Ovary (tissue), 9 donors: Measurements from ENCODE around the gene DQX1. TPM values are rescaled to one million over a fixed set of nuclear protein-coding genes. Genes with fewer than 3 reads are reported as not detected.

Experiments
- DNase-seq, 5 donors: peaks; one replicate each; pipeline ENCODE4 v3.0.0-alpha.2; 2019 to 2020
- H3K27ac ChIP-seq, 2 donors: fragments of 200-600 bp; one replicate each; pipeline versions ENCODE4 v1.5.1 to v1.8.0; 2019 to 2022
- H3K27me3 ChIP-seq: fragments of 200-600 bp; one replicate; pipeline ENCODE4 v1.8.0; 2022
- H3K36me3 ChIP-seq: fragments of 200-600 bp; sonication (generic); one replicate; pipeline ENCODE4 v1.5.1; 2019
- H3K4me1 ChIP-seq: one replicate; pipeline ENCODE4 v1.8.1; 2013; ENCODE audit warnings: mild to moderate bottlenecking, moderate library complexity; ENCODE audit not compliant: insufficient read depth
- H3K4me3 ChIP-seq: fragments of 200-600 bp; sonication (generic); one replicate; pipeline ENCODE4 v1.5.1; 2017
- H3K9me3 ChIP-seq, 2 donors: fragments of 200-600 bp in 1 of 2; sonication (generic) in 1 of 2; one replicate each; pipeline versions ENCODE4 v1.5.1 to v1.8.1; 2013 to 2019; ENCODE audit warnings: mild to moderate bottlenecking in 1 of 2, moderate library complexity in 1 of 2
- EP300 ChIP-seq: sonication (generic); formaldehyde crosslinking; IDR thresholded peaks from one replicate; pipeline ENCODE4 v1.6.1; 2017; ENCODE audit warnings: antibody characterized with exemption
- POLR2A ChIP-seq: fragments of 450-650 bp; IDR thresholded peaks from one replicate; pipeline ENCODE4 v1.6.1; 2017; ENCODE audit warnings: antibody characterized with exemption, mild to moderate bottlenecking, moderate library complexity
- WGBS, 3 donors: extraction: QIAGEN DNeasy Blood & Tissue Kit in 1 of 3; methylation state at CpG; one replicate each; pipeline versions ENCODE4 v1.1.5 to v1.1.7; 2013 to 2017; 5-methylcytosine and 5-hydroxymethylcytosine counted together
- intact Hi-C, 4 donors: fragments of 100-400 bp; cut with DNase I; formaldehyde crosslinking; loops; one replicate each; pipeline versions ENCODE4 v1.11.0 to v1.15.1; 2022 to 2023
- polyA plus RNA-seq, 2 donors: library from polyadenylated mRNA; stranded (reverse); fragments of 200-250 nt in 1 of 2; fragments of 350-450 nt in 1 of 2; fragmentation: Illumina TruSeq in 1 of 2; extraction: RNeasy Lipid Tissue Mini Kit (QIAGEN cat#74804) in 1 of 2; gene quantifications; one replicate each; pipeline ENCODE4 v1.2.3, GENCODE V29; 2013 to 2014
- total RNA-seq, 7 donors: library from RNA; depleted of rRNA in 2 of 7; stranded (reverse); fragments of >200 nt in 2 of 7; fragmentation: NEBNext Ultra II Directional in 3 of 7; extraction: Animal tissue kit (Norgen Biotek cat#: 25700) in 3 of 7; gene quantifications; one replicate each; pipeline versions ENCODE4 v1.1.0 to v1.2.4, GENCODE V29; 2016 to 2023
- TF ChIP-seq, protein P1 (sequence below), 3 donors: fragments of 450-650 bp in 2 of 3; fragments of 200-600 bp in 1 of 3; IDR thresholded peaks; one replicate each; pipeline versions ENCODE4 v1.5.1 to v1.8.0; 2016 to 2022; ENCODE audit warnings: antibody characterized with exemption in 3 of 3, mild to moderate bottlenecking in 1 of 3
- donor health status: DM: no; HTN: no; CAD: no; lungs with moderate emphysema.
- donor health status: DM: no; HTN: no; CAD: no.
- donor health status: Bipolar disorder and iron deficiency.
- donor health status: DM: yes; HTN: yes; CAD: no.
- donor health status: DM: no; HTN: no; CAD: no.
- donor health status: DM: yes; HTN: yes; CAD: no.

Gene DQX1
- total and polyA plus RNA-seq, 9 donors = 0.06 to 1.1 (median 0.22) TPM; not detected in 5

DNA sequence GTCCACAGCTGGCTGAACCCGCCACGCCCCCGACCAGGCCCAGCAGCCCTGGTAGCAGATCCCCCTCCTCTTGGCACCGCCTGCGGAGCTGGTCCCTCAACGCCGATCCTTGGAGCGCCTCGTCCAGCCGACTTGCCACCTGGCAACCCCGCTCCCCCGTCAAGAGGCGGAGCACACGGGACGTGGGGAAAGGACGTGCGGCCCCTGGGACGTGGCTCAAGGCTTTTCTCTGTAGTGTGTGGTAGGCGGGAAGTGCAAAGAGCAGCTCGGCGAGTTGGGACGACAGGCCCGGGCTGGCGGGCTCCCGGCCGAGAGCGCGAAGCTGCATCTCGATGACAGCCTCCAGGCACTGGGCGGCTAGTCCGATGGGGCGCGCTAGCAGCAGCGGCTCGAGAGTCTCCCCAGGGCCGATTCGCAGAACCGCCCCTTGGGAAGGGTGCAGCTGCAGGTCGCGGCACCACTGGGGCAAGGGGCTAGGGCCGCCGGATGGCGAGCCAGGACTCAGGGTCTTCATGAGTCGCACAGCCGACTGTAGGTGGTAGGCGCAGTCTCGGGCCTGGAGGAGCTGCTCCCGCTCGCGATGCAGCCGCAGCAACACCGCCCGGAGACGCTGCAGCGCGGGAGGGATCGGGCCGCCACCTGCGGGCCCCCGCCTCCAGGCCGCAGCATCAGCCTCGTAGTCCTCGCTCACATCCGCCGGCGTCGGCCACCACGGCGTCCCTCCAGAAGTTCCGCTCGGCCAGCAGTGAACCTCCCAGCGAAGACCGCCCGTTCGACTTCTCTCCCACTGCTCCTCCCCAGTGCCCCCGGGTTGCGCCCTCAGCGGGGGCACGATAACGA lies 43.9 kb downstream of the DQX1 start:
- H3K9me3 ChIP-seq = no peaks in the 10 kb centered on the region
- intact Hi-C loops = loop anchor here in 2 of 4 donors (5.0 kb wide), 2 partner anchors 50 to 105 kb away; no protein-coding TSS in a partner anchor
- peak overlapping the region; percentile 86 to 87 for H3K27ac ChIP-seq
- WGBS, 3 donors = 0 to 1% (median 1%) methylated on average over 62 to 80 of the region's 80 CpGs
- DNase-seq = peak in 2 of 5 donors; percentile 48 to 56
- no peaks in the 10 kb centered on the region for H3K36me3 ChIP-seq
- H3K4me1 ChIP-seq = peaks cover 8% of the 10 kb centered on the region
- TF ChIP-seq, protein P1, sequence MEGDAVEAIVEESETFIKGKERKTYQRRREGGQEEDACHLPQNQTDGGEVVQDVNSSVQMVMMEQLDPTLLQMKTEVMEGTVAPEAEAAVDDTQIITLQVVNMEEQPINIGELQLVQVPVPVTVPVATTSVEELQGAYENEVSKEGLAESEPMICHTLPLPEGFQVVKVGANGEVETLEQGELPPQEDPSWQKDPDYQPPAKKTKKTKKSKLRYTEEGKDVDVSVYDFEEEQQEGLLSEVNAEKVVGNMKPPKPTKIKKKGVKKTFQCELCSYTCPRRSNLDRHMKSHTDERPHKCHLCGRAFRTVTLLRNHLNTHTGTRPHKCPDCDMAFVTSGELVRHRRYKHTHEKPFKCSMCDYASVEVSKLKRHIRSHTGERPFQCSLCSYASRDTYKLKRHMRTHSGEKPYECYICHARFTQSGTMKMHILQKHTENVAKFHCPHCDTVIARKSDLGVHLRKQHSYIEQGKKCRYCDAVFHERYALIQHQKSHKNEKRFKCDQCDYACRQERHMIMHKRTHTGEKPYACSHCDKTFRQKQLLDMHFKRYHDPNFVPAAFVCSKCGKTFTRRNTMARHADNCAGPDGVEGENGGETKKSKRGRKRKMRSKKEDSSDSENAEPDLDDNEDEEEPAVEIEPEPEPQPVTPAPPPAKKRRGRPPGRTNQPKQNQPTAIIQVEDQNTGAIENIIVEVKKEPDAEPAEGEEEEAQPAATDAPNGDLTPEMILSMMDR (IDR thresholded peaks at IDR 0.05) = no peak
- TF ChIP-seq POLR2A = no peak
- TF ChIP-seq EP300 = no peak
- no peaks in the 10 kb centered on the region for H3K27me3 ChIP-seq
- peak overlapping the region; percentile 48 for H3K4me3 ChIP-seq

DNA sequence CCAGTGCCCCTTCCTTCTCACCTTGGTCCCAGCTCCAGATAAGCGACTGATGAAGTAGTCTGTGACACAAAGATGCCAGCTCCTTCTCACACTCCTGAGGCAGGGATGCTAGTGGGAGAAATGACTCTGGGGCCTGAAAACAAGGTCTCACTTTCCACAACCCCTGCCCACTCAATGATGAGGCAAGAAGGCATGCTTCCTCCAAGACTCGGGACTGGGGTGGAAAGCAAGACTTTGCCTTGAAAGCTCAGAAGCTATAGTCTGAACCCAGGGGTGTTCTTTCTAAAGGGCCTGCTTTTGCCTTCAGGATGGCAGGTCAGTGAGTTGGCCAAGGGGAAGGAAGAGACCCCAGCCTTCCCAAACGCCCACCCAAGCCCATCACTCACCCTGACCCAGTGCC lies 44.6 kb downstream of the DQX1 start:
- peaks cover 8% of the 10 kb centered on the region for H3K4me1 ChIP-seq
- WGBS, 3 donors = 37 to 46% (median 40%) methylated on average over 3 of the region's 3 CpGs
- TF ChIP-seq, protein P1 (IDR thresholded peaks at IDR 0.05) = no peak
- no peak for TF ChIP-seq EP300
- TF ChIP-seq POLR2A = no peak
- intact Hi-C loops = loop anchor here in 2 of 4 donors (5.0 kb wide), 2 partner anchors 51 to 106 kb away; no protein-coding TSS in a partner anchor
- no peaks in the 10 kb centered on the region for H3K27me3 ChIP-seq
- no peaks in the 10 kb centered on the region for H3K9me3 ChIP-seq
- no peak overlapping the region for H3K27ac ChIP-seq
- DNase-seq = no peak
- H3K36me3 ChIP-seq = no peaks in the 10 kb centered on the region
- peak overlapping the region; percentile 48 for H3K4me3 ChIP-seq

DNA sequence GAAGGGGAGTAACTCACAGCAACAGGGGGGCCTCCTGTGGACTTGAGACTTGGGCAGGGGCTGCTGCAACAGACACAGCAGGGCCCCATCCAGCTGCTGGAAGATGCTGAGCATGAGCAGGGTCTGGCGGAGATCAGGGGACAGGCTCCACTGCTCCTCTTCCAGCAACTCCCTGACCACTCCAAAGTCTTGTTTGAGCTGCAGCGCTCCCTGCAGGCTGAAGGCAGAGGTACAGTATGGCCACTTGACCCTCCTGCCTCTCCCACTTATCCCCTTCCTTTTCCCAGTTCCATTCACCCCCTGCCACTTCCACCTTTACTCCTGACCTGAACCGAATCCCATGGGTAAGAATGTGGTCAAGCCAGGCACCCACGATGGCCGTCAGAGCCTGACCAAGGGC lies 51.1 kb downstream of the DQX1 start:
- WGBS, 3 donors = 82 to 88% (median 88%) methylated on average over 5 of the region's 5 CpGs
- no peaks in the 10 kb centered on the region for H3K36me3 ChIP-seq
- peaks cover 5% of the 10 kb centered on the region for H3K4me1 ChIP-seq
- no peak overlapping the region for H3K27ac ChIP-seq
- TF ChIP-seq POLR2A = no peak
- TF ChIP-seq EP300 = no peak
- TF ChIP-seq, protein P1 (IDR thresholded peaks at IDR 0.05) = no peak
- no peak overlapping the region for H3K4me3 ChIP-seq
- intact Hi-C loops = loop anchor here in 1 of 4 donors (5.0 kb wide), 1 partner anchor 177 kb away; the partner anchor contains the start of gene SEMA4F
- no peaks in the 10 kb centered on the region for H3K27me3 ChIP-seq
- no peaks in the 10 kb centered on the region for H3K9me3 ChIP-seq
- DNase-seq = no peak

DNA sequence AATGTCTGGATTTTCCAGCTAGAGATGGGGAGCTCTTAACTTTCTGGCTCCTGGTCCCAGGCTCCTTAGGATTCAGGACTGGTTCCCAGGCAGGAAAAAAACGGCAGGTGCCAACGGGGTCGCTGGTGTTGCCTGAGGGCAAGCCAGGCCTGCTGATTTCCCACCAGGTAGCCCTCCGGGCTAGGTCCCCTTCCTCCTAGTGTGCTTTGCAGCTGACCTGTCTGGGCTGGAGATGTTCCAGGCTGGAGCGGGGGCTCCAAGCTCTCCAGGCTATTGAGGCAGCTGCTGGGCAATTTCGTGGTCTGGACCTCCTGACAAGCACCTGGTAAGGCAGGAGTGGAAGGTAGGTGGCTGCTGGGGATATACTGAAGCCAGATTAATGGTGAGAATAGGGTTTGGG lies 51.5 kb downstream of the DQX1 start:
- H3K4me1 ChIP-seq = peaks cover 5% of the 10 kb centered on the region
- WGBS, 3 donors = 86 to 91% (median 87%) methylated on average over 6 of the region's 6 CpGs
- H3K4me3 ChIP-seq = no peak overlapping the region
- H3K27me3 ChIP-seq = no peaks in the 10 kb centered on the region
- intact Hi-C loops = loop anchor here in 1 of 4 donors (5.0 kb wide), 1 partner anchor 178 kb away; the partner anchor contains the start of gene SEMA4F
- H3K36me3 ChIP-seq = no peaks in the 10 kb centered on the region
- TF ChIP-seq, protein P1 (IDR thresholded peaks at IDR 0.05) = no peak
- TF ChIP-seq EP300 = no peak
- DNase-seq = peak in 1 of 5 donors; percentile 33
- no peaks in the 10 kb centered on the region for H3K9me3 ChIP-seq
- H3K27ac ChIP-seq = no peak overlapping the region
